Heart right ventricle (tissue), 16 donors: ENCODE measurements around the gene ABCA3. TPM values are rescaled to one million over a fixed set of nuclear protein-coding genes. Genes with fewer than 3 reads are reported as not detected.

ENCODE experiments used
- ATAC-seq, 8 donors: fragments of 200-7000 bp; cut with Tn5 transposase; one replicate each; pipeline ENCODE4 v1.9.1; 2020; ENCODE audit warnings: mild to moderate bottlenecking in 8 of 8, moderate library complexity in 8 of 8, moderate number of reproducible peaks in 1 of 8
- DNase-seq, 2 donors: peaks; one replicate each; pipeline ENCODE4 v3.0.0-alpha.2; 2020
- H3K27ac ChIP-seq, 10 donors: fragments of 200-600 bp; sonication (generic) in 2 of 10; one replicate each; pipeline versions ENCODE4 v1.5.0 to v1.8.0; 2020 to 2022; ENCODE audit warnings: mild to moderate bottlenecking in 3 of 10
- H3K27me3 ChIP-seq, 7 donors: fragments of 200-600 bp; one replicate each; pipeline ENCODE4 v1.8.0; 2021 to 2022; ENCODE audit warnings: mild to moderate bottlenecking in 2 of 7
- H3K36me3 ChIP-seq, 9 donors: fragments of 200-600 bp; sonication (generic) in 1 of 9; one replicate each; pipeline versions ENCODE4 v1.5.0 to v1.8.0; 2020 to 2022; ENCODE audit warnings: mild to moderate bottlenecking in 2 of 9
- H3K4me1 ChIP-seq, 9 donors: fragments of 200-600 bp; sonication (generic) in 1 of 9; one replicate each; pipeline versions ENCODE4 v1.5.0 to v1.8.0; 2020 to 2022; ENCODE audit warnings: mild to moderate bottlenecking in 4 of 9
- H3K4me3 ChIP-seq, 10 donors: fragments of 200-600 bp; sonication (generic) in 2 of 10; one replicate each; pipeline versions ENCODE4 v1.5.0 to v1.8.0; 2020 to 2022; ENCODE audit warnings: mild to moderate bottlenecking in 7 of 10, moderate library complexity in 2 of 10
- H3K9me3 ChIP-seq, 11 donors: fragments of 200-600 bp in 10 of 11; sonication (generic) in 2 of 11; one replicate each; pipeline versions ENCODE4 v1.5.0 to v1.8.0; 2013 to 2022; ENCODE audit warnings: mild to moderate bottlenecking in 2 of 11, control low read depth in 1 of 11, moderate library complexity in 1 of 11
- CTCF ChIP-seq, 9 donors: fragments of 200-600 bp; sonication (generic) in 2 of 9; IDR thresholded peaks; one replicate each; pipeline versions ENCODE4 v1.5.0 to v1.8.0; 2021 to 2022; ENCODE audit warnings: antibody characterized with exemption in 9 of 9, mild to moderate bottlenecking in 5 of 9, moderate library complexity in 1 of 9
- WGBS, 2 donors: extraction: QIAGEN DNeasy Blood & Tissue Kit; methylation state at CpG; one replicate each; pipeline ENCODE4 v1.1.7; 2013; ENCODE audit warnings: inconsistent platforms in 1 of 2; 5-methylcytosine and 5-hydroxymethylcytosine counted together
- intact Hi-C, 10 donors: fragments of 100-400 bp; cut with DNase I; formaldehyde crosslinking; loops; one replicate each; pipeline versions ENCODE4 v1.11.1 to v1.14.2; 2022
- polyA plus RNA-seq, 2 donors: library from polyadenylated mRNA; stranded (reverse); fragments of 200-250 nt; gene quantifications; one replicate each; pipeline ENCODE4 v1.2.3, GENCODE V29; 2013
- total RNA-seq, 10 donors: library from RNA; stranded (reverse); fragmentation: NEBNext Ultra II Directional in 3 of 10; extraction: Animal tissue kit (Norgen Biotek cat#: 25700) in 3 of 10; gene quantifications; one replicate each; pipeline versions ENCODE4 v1.2.1 to v1.2.4, GENCODE V29; 2021 to 2023
- donor health status: Arrhythmogenic right ventricular cardiomyopathy.
- donor health status: ischemic (EF 13 %, LVEDD 7.1; RV severe dilation, severe dysfunction).
- donor health status: healthy with polysubstance abuse.
- donor health status: DM: no; HTN: yes; CAD: no.
- donor health status: DM: no; HTN: no; CAD: no.
- donor health status: ischemic (EF 25% LVEDD 6.9; RV normal size, moderate dysfunction).
- donor health status: ischemic (EF 25% LVEDD 5.7; RV mildly dilated, moderate dysfunction).
- donor health status: healthy.
- donor health status: DM: yes; HTN: yes; CAD: no.
- donor health status: Ischemic cardiomyopathy.
- donor health status: ischemic (EF 35%, LVEDD 5.7; RV mildly dilated, moderate dysfunction).
- donor health status: nonischemic (EF 11% LVEDD 7.7; RV severe dilation, severe dysfunction).
- donor health status: DM: yes; HTN: yes; CAD: no.
- donor health status: PGD.
- donor health status: ischemic (EF 29% LVEDD 5.4; RV normal size, mild dysfunction).
- donor health status: nonischemic (EF 23%, LVEDD 6.1; RV moderate dilation, normal function).

ABCA3 gene
- total and polyA plus RNA-seq, 12 donors = 4.9 to 12.5 (median 9.2) TPM

DNA sequence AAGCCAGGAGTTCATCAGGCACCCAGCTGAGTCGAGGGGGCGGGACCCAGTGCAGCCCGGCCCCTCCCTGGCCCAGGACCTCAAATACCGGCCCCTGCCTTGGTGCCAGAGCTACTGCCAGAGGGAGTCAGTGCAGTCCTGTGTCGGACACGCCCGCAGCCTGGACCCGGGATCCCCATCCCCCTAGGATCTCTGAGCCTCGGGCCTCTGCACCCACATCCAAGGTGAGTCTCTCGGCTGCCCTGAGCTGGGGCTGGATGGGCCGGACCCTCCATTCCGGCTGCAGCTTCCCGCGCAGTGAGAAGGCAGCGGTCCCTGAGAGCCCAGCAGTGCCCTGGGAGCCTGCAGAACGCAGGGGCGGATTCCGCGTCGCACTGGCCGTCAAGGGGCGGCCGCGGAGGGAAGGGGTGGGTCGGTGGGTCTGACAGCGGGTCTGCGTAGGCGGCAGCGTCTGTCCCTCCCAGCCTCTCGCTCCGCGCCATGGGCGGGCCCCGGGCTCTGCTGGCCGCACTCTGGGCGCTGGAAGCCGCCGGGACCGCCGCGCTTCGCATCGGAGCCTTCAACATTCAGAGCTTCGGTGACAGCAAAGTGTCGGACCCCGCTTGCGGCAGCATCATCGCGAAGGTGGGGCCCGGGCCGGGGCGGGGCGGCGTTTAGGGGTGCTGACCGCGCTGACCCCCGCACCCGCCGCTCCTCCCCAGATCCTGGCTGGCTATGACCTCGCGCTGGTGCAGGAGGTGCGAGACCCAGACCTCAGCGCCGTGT lies 104.0 kb downstream of the ABCA3 start, which contains the start of gene DNASE1L2:
Gene DNASE1L2 (plus strand): TSS at position 108 of the 765 bp plus-strand sequence. CDS start 373 bp downstream, at position 481.
- intact Hi-C loops = no loop called here

DNA sequence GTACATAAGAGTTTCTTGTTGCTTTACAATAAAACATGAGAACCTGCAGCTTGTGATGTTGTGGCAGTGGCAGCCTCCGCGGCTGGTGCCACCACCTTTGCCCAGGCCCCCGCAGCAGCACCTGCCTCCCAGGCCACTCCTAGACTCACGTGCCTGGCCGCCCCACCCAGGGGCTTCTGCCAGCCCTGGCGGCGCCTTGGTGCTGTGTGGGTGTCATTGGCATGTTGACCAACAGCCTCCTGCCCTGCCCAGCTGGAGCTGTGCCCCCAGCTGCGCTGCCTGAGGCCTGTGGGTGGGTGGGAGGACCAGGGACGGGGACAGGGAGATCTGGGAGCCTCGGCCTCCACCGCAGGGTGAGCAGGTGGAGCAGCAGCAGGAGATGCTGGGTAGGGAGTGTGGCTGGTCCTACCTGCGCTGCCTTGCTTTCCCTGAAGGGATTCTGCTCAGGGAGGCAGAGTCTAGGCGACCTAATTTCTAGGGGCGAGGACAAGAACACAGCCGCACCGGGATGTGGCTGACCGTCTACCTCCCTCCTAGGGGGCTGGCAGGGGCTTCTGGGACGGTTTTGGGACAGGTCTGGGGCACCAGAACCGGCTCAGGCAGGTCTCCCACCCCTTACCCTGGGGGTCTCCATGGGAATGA lies 104.7 kb downstream of the ABCA3 start:
- Histone ChIP-seq H3K27ac (no peak overlapping the region), H3K4me3 (peak overlapping the region in 3 of 10 donors; percentile 34 to 49 (median 42)), H3K27me3 (peaks cover 0 to 30% (median 8%) of the 10 kb centered on the region in 7 donors), H3K4me1 (peaks cover 13 to 29% (median 23%) of the 10 kb centered on the region in 9 donors), H3K36me3 (peaks cover 13 to 68% (median 37%) of the 10 kb centered on the region in 9 donors), H3K9me3 (no peaks in the 10 kb centered on the region)
- WGBS, 2 donors = 80 to 81% methylated on average over 19 of the region's 19 CpGs
- no peak for DNase-seq
- ATAC-seq = no peak
- TF ChIP-seq CTCF (IDR thresholded peaks at IDR 0.05) = no peak
- intact Hi-C loops = no loop called here

More for the DNA sequence above, 104.0 kb downstream of the ABCA3 start, which contains the start of gene DNASE1L2:
- ATAC-seq (peak; percentile 15 to 51 (median 33)), DNase-seq (no peak)
- Histone ChIP-seq H3K27ac (no peak within 1 kb of the TSS), H3K4me1 (peaks cover 13 to 29% (median 23%) of the 10 kb centered on the region in 9 donors), H3K27me3 (peaks cover 0 to 30% (median 8%) of the 10 kb centered on the region in 7 donors), H3K9me3 (no peaks in the 10 kb centered on the region), H3K36me3 (peaks cover 8 to 68% (median 39%) of the 10 kb centered on the region in 9 donors), H3K4me3 (peak within 1 kb of the TSS in 9 of 10 donors; percentile 7 to 49 (median 34))
- no peak for TF ChIP-seq CTCF (IDR thresholded peaks at IDR 0.05)
- 3% methylated on average over 40 to 64 of the region's 64 CpGs for WGBS, 2 donors

GRCh38 chr16:2235234-2235651 lies 105.3 kb downstream of the ABCA3 start:
- no peak overlapping the region for H3K4me3 ChIP-seq
- no peak for DNase-seq
- H3K27me3 ChIP-seq = peaks cover 0 to 30% (median 8%) of the 10 kb centered on the region in 7 donors
- H3K27ac ChIP-seq = no peak overlapping the region
- H3K9me3 ChIP-seq = no peaks in the 10 kb centered on the region
- peaks cover 13 to 70% (median 37%) of the 10 kb centered on the region in 9 donors for H3K36me3 ChIP-seq
- H3K4me1 ChIP-seq = peaks cover 13 to 29% (median 23%) of the 10 kb centered on the region in 9 donors
- 91 to 97% methylated on average over 23 to 28 of the region's 28 CpGs for WGBS, 2 donors
- no peak for ATAC-seq
- TF ChIP-seq CTCF (IDR thresholded peaks at IDR 0.05) = no peak
- intact Hi-C loops = no loop called here

GRCh38 chr16:2234813-2235170 lies 105.7 kb downstream of the ABCA3 start:
- Histone ChIP-seq H3K4me3 (no peak overlapping the region), H3K4me1 (peaks cover 13 to 29% (median 23%) of the 10 kb centered on the region in 9 donors), H3K27me3 (peaks cover 0 to 30% (median 8%) of the 10 kb centered on the region in 7 donors), H3K36me3 (peaks cover 15 to 69% (median 37%) of the 10 kb centered on the region in 9 donors), H3K27ac (no peak overlapping the region), H3K9me3 (no peaks in the 10 kb centered on the region)
- DNase-seq = no peak
- WGBS, 2 donors = 92 to 95% methylated on average over 18 of the region's 18 CpGs
- TF ChIP-seq CTCF (IDR thresholded peaks at IDR 0.05) = no peak
- no peak for ATAC-seq
- intact Hi-C loops = no loop called here
